Common myeloid progenitor, CD34-positive (primary cell): ENCODE measurements around the gene ZDHHC24.

Experiments used
- CTCF ChIA-PET: fragments of 350-600 bp; sonication (Branson Sonifier 250); formaldehyde crosslinking; loops from one replicate; lab custom pipeline; 2021; ENCODE audit warnings: antibody characterized with exemption; lab: Charles Lee
- POLR2A ChIA-PET: fragments of 350-600 bp; sonication (Branson Sonifier 250); formaldehyde crosslinking; loops from one replicate; lab custom pipeline; 2021; ENCODE audit warnings: antibody characterized with exemption; lab: Charles Lee
- DNase-seq, 3 donors: peaks; one replicate each; pipeline versions ENCODE4 v3.0.0 to v3.0.0-alpha.2; 2013
- H3K27ac ChIP-seq, 2 experiments: 1 replicate in 1 of 2; 2 replicates in 1 of 2; pipeline ENCODE4 v1.7.0; 2013; ENCODE audit warnings: inconsistent platforms in 2 of 2, low read length in 2 of 2, mild to moderate bottlenecking in 2 of 2, low read depth in 1 of 2, moderate library complexity in 1 of 2; ENCODE audit not compliant: severe bottlenecking in 2 of 2, insufficient read depth in 1 of 2, poor library complexity in 1 of 2
- H3K27me3 ChIP-seq, 5 experiments: replicated peaks in 2 of 5; 1 replicate in 3 of 5; 2 replicates in 2 of 5; pipeline versions ENCODE4 v1.6.1 to v1.7.0; 2013; ENCODE audit warnings: low read length in 4 of 5, mild to moderate bottlenecking in 2 of 5, moderate library complexity in 2 of 5, inconsistent platforms in 1 of 5; ENCODE audit not compliant: insufficient read depth in 5 of 5, control insufficient read depth in 4 of 5
- H3K36me3 ChIP-seq, 4 experiments: 1 replicate in 2 of 4; 2 replicates in 2 of 4; pipeline versions ENCODE4 v1.6.1 to v1.7.0; 2013; ENCODE audit warnings: low read length in 3 of 4, control low read depth in 1 of 4, mild to moderate bottlenecking in 1 of 4; ENCODE audit not compliant: control insufficient read depth in 4 of 4, insufficient read depth in 4 of 4
- H3K4me1 ChIP-seq, 4 experiments: 1 replicate in 3 of 4; 2 replicates in 1 of 4; pipeline versions ENCODE4 v1.6.1 to v1.7.1; 2013; ENCODE audit warnings: low read length in 3 of 4, mild to moderate bottlenecking in 3 of 4, control low read depth in 1 of 4, inconsistent platforms in 1 of 4, moderate library complexity in 1 of 4; ENCODE audit not compliant: control insufficient read depth in 4 of 4, insufficient read depth in 4 of 4; ENCODE audit errors: control extremely low read depth in 1 of 4
- H3K4me3 ChIP-seq, 7 experiments: 1 replicate in 4 of 7; 2 replicates in 3 of 7; pipeline versions ENCODE4 v1.5.1 to v1.7.0; 2013; ENCODE audit warnings: mild to moderate bottlenecking in 7 of 7, low read length in 6 of 7, moderate library complexity in 6 of 7, inconsistent platforms in 2 of 7, low read depth in 2 of 7, control low read depth in 1 of 7; ENCODE audit not compliant: insufficient read depth in 4 of 7, control insufficient read depth in 1 of 7; ENCODE audit errors: extremely low read depth in 1 of 7
- H3K9me3 ChIP-seq, 5 experiments: 1 replicate in 4 of 5; 2 replicates in 1 of 5; pipeline versions ENCODE4 v1.6.1 to v1.7.1; 2013; ENCODE audit warnings: low read length in 4 of 5, mild to moderate bottlenecking in 2 of 5, inconsistent platforms in 1 of 5, low read depth in 1 of 5, moderate library complexity in 1 of 5; ENCODE audit not compliant: control insufficient read depth in 4 of 5, insufficient read depth in 2 of 5; ENCODE audit errors: control extremely low read depth in 1 of 5
- WGBS: methylation state at CpG from one replicate; pipeline ENCODE4 v1.1.5; 2013; ENCODE audit not compliant: insufficient coverage; 5-methylcytosine and 5-hydroxymethylcytosine counted together

The ZDHHC24 gene

DNA sequence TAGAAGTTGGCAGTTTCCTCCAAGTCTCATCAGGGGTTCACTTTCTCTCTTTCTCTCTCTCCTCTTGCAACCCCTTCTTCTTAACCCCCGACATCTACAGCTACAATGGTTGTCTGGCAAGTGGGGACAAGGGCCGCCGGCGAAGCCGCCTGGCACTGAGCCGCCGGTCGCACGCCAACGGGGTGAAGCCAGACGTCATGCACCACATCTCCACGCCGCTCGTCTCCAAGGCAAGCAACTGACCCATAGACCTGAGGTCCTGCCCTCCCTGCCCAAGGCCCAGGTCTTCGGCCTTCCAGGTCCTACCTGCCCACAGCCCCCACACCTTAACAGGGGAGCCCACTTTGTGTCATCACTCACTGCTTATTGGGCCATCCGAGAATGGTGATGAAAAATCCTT lies 74.7 kb downstream of the ZDHHC24 start:
- POLR2A ChIA-PET: no interaction called here

More for the DNA sequence above, 74.7 kb downstream of the ZDHHC24 start:
- no peak overlapping the region for H3K27ac ChIP-seq
- no peaks in the 10 kb centered on the region for H3K9me3 ChIP-seq
- H3K4me1 ChIP-seq: peaks cover 0 to 19% (median 17%) of the 10 kb centered on the region in 4 experiments
- no peak overlapping the region for H3K4me3 ChIP-seq
- 96% methylated on average over 15 of the region's 16 CpGs for WGBS
- peaks cover 0 to 11% (median 4%) of the 10 kb centered on the region in 4 experiments for H3K36me3 ChIP-seq
- CTCF ChIA-PET: interaction anchor here (1.5 to 2.5 kb wide), 2 partner anchors 8 to 39 kb away, joined by 5 to 9 read pairs; partner anchors contain the start of gene DPP3
- no peak for DNase-seq
- peaks cover 0 to 2% (median 0%) of the 10 kb centered on the region in 5 experiments for H3K27me3 ChIP-seq
